Progenitor cell of endocrine pancreas (in vitro differentiated cells): Measurements from ENCODE around the gene CA9. TPM values are rescaled to one million over a fixed set of nuclear protein-coding genes. Genes with fewer than 3 reads are reported as not detected.

Experiments used
- DNase-seq: peaks from one replicate; pipeline ENCODE4 v3.0.0; 2021; ENCODE audit warnings: low spot score; ENCODE audit not compliant: unreplicated experiment
- H3K27ac Mint-ChIP-seq: 2 replicates; pipeline ENCODE4 v1.8.0; 2021; ENCODE audit warnings: mild to moderate bottlenecking, moderate library complexity, mixed read lengths
- H3K27me3 Mint-ChIP-seq: 2 replicates; pipeline ENCODE4 v1.8.0; 2021; ENCODE audit warnings: mixed read lengths
- H3K36me3 Mint-ChIP-seq: 2 replicates; pipeline ENCODE4 v1.8.0; 2022; ENCODE audit warnings: mixed read lengths; ENCODE audit not compliant: insufficient read depth
- H3K4me1 Mint-ChIP-seq: 2 replicates; pipeline ENCODE4 v1.8.0; 2021; ENCODE audit warnings: low read depth, mixed read lengths
- H3K4me3 Mint-ChIP-seq: 2 replicates; pipeline ENCODE4 v1.8.0; 2021; ENCODE audit warnings: low read depth, mild to moderate bottlenecking, moderate library complexity, mixed read lengths
- H3K9me3 Mint-ChIP-seq: 2 replicates; pipeline ENCODE4 v1.8.0; 2021; ENCODE audit warnings: low read depth, mixed read lengths
- total RNA-seq: library from RNA; stranded (reverse); gene quantifications from 2 replicates; pipeline ENCODE4 v1.2.1, GENCODE V29; 2021
- TF ChIP-seq, protein P1 (sequence below): fragments of 200-600 bp; sonication (generic); IDR thresholded peaks from one replicate; pipeline ENCODE4 v1.5.0; 2021; ENCODE audit warnings: antibody characterized with exemption, mild to moderate bottlenecking; ENCODE audit not compliant: unreplicated experiment

The CA9 gene
- total RNA-seq, 1 donor from 2014 or later, result 0.31 TPM

DNA sequence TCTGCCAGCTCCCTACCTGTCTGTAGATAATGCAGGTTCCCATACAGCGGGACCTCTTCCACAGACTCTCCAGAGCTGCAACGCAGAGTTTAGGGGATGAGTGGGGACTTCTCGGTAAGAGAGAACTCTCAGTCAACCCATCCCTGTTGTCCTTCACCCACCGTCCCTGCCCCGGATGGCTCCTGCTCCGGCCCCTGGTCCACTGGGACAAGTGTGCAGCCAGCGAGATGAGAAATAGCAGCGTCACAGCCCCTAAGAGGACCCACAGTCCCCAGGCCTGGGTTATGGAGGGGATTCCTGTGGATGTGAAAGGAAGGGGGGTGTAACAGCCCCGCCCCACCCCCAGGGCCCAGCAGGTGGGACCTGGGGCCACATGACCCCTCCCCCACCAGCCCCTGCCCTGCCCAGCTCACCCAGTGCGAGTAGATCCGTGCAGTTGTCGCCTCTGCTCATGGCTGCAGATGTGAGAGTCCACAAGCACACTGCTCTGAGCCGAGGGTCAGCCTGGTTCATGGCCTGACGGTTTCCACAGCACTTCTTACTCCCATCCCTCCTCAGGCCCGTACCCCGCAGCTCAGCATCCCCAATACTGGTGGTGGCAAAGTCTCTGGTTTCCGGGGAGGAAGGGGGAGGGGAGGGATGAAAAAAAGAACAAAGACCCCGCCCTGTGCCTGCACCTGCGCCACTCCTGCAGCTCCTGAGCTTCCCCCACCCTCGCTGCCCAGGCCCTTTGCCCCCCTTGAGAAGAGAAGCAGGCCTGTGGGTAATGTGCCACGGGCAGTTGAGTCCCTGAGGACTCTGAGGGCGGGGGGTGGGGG is 23.2 kb upstream of the CA9 start, which contains the start of gene SIT1:
SIT1 (minus strand) TSS at position 591 of the 818 bp plus-strand sequence; CDS start at position 513, 78 bp downstream.
- no peak for DNase-seq
- TF ChIP-seq, protein P1, sequence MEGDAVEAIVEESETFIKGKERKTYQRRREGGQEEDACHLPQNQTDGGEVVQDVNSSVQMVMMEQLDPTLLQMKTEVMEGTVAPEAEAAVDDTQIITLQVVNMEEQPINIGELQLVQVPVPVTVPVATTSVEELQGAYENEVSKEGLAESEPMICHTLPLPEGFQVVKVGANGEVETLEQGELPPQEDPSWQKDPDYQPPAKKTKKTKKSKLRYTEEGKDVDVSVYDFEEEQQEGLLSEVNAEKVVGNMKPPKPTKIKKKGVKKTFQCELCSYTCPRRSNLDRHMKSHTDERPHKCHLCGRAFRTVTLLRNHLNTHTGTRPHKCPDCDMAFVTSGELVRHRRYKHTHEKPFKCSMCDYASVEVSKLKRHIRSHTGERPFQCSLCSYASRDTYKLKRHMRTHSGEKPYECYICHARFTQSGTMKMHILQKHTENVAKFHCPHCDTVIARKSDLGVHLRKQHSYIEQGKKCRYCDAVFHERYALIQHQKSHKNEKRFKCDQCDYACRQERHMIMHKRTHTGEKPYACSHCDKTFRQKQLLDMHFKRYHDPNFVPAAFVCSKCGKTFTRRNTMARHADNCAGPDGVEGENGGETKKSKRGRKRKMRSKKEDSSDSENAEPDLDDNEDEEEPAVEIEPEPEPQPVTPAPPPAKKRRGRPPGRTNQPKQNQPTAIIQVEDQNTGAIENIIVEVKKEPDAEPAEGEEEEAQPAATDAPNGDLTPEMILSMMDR, result no peak
- Mint-ChIP-seq H3K4me3 (peak within 1 kb of the TSS; percentile 16), H3K36me3 (no peaks in the 10 kb centered on the region), H3K9me3 (no peaks in the 10 kb centered on the region), H3K27ac (no peak within 1 kb of the TSS), H3K27me3 (peaks cover 11% of the 10 kb centered on the region), H3K4me1 (peaks cover 17% of the 10 kb centered on the region)

DNA sequence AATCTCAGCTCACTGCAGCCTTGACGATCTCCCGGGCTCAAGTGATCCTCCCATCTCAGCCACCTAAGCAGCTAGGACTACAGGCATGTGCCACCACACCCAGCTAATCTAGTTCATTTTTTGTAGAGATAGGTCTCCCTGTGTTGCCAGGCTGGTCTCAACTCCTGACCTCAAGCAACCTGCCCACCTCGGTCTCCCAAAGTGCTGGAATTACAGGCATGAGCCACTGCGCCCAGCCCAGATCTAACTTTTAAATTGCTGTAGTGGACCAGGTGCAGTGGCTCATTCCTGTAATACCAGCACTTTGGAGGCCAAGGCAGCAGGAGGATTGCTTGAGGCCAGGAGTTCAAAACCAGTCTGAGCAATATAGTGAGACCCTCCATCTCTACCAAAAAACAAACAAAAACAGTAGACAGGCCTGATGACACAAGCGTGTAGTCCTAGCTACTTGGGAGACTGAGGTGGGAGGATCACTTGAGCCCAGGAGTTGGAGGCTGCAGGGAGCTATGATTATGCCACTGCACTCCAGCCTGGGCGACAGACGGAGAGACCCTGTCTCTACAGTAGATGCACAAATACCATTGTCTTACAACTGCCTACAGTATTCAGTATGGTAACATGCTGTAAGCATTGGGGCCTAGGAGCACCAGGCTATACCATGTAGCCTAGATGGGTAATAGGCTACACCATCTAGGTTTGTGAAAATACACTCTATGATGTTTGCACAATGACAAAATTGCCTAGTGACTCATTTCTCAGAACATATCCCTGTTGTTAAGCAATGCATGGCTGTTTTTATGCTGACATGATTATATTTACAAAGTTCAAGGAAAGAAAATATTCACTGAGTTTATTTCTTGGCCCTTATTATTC is 21.5 kb upstream of the CA9 start:
- H3K36me3 Mint-ChIP-seq, result no peaks in the 10 kb centered on the region
- peaks cover 18% of the 10 kb centered on the region for H3K27me3 Mint-ChIP-seq
- no peak overlapping the region for H3K27ac Mint-ChIP-seq
- TF ChIP-seq, protein P1, result no peak
- H3K9me3 Mint-ChIP-seq, result no peaks in the 10 kb centered on the region
- no peak for DNase-seq
- H3K4me3 Mint-ChIP-seq, result no peak overlapping the region
- peaks cover 15% of the 10 kb centered on the region for H3K4me1 Mint-ChIP-seq

GRCh38 chr9:35652829-35653209 is 20.9 kb upstream of the CA9 start:
- TF ChIP-seq, protein P1, result no peak
- Mint-ChIP-seq H3K27me3 (peaks cover 15% of the 10 kb centered on the region), H3K4me1 (peaks cover 13% of the 10 kb centered on the region), H3K36me3 (peaks cover under 1% of the 10 kb centered on the region), H3K9me3 (no peaks in the 10 kb centered on the region), H3K4me3 (no peak overlapping the region), H3K27ac (no peak overlapping the region)
- no peak for DNase-seq

DNA sequence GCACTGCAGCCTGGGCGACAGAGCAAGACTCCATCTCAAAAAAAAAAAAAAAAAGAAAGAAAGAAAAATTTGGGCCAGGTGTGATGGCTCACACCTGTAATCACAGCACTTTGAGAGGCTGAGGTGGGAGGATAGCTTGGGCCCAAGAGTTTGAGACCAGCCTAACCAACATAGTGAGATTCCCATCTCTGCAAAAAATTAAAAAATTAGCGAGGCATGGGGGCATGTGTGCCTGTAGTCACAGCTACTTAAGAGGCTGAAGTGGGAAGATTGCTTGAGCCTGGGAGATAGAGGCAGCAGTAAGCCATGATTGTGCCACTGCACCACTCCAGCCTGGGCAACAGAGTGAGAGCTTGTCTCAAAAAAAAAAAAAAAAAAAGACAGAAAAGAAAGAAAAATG is 20.1 kb upstream of the CA9 start:
- no peaks in the 10 kb centered on the region for H3K9me3 Mint-ChIP-seq
- TF ChIP-seq, protein P1, result no peak
- H3K27ac Mint-ChIP-seq, result no peak overlapping the region
- DNase-seq, result no peak
- H3K27me3 Mint-ChIP-seq, result peaks cover 8% of the 10 kb centered on the region
- peaks cover 13% of the 10 kb centered on the region for H3K4me1 Mint-ChIP-seq
- peaks cover 2% of the 10 kb centered on the region for H3K36me3 Mint-ChIP-seq
- no peak overlapping the region for H3K4me3 Mint-ChIP-seq

- H3K9me3 Mint-ChIP-seq, result no peaks in the 10 kb centered on the region
- H3K27ac Mint-ChIP-seq, result no peak overlapping the region
- peaks cover 18% of the 10 kb centered on the region for H3K4me1 Mint-ChIP-seq
- peaks cover 5% of the 10 kb centered on the region for H3K36me3 Mint-ChIP-seq
- H3K27me3 Mint-ChIP-seq, result peaks cover 6% of the 10 kb centered on the region
- TF ChIP-seq, protein P1, result no peak
- H3K4me3 Mint-ChIP-seq, result no peak overlapping the region
- no peak for DNase-seq
Measured at GRCh38 chr9:35656348-35656747, 17.4 kb upstream of the CA9 start.
